ENCODE measurements around the gene ATP11C. TPM values are rescaled to one million over a fixed set of nuclear protein-coding genes. Genes with fewer than 3 reads are reported as not detected.

ATP11C gene
- total RNA-seq, 2 donors from 2014 or later, result 9.1 to 15.3 TPM

DNA sequence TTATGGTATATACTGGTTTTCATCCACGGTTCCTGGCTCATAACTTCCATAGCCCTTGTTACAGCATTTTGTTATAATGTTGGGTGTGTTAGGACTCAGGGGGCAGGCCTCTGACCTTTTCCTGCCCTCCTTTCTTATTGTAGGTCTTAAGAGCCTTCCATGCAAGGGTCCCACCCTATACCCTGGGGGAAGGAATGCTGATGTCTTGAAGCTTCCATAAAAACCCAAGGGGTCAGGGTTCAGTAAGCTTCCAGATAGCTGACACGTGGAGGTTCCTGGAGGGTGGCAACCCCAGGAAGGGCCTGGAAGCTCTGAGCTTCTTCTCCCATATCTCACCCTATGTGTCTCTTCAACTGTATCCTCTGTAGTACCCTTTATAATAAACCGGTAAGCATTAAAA is 29.6 kb downstream of the ATP11C start:
- no peak overlapping the region for H3K9ac ChIP-seq (ENCODE audit: low read depth in 2 of 2, low read length in 2 of 2)
- DNase-seq, result no peak
- H3K27me3 ChIP-seq, result no peaks in the 10 kb centered on the region
- no peaks in the 10 kb centered on the region for H3K36me3 ChIP-seq
- H3K4me1 ChIP-seq, result no peaks in the 10 kb centered on the region
- H3K27ac ChIP-seq, result no peak overlapping the region
- TF ChIP-seq, protein P1, sequence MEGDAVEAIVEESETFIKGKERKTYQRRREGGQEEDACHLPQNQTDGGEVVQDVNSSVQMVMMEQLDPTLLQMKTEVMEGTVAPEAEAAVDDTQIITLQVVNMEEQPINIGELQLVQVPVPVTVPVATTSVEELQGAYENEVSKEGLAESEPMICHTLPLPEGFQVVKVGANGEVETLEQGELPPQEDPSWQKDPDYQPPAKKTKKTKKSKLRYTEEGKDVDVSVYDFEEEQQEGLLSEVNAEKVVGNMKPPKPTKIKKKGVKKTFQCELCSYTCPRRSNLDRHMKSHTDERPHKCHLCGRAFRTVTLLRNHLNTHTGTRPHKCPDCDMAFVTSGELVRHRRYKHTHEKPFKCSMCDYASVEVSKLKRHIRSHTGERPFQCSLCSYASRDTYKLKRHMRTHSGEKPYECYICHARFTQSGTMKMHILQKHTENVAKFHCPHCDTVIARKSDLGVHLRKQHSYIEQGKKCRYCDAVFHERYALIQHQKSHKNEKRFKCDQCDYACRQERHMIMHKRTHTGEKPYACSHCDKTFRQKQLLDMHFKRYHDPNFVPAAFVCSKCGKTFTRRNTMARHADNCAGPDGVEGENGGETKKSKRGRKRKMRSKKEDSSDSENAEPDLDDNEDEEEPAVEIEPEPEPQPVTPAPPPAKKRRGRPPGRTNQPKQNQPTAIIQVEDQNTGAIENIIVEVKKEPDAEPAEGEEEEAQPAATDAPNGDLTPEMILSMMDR (IDR thresholded peaks at IDR 0.05), result no peak
- no peak overlapping the region for H3K4me3 ChIP-seq
- H3K9me3 ChIP-seq, result no peaks in the 10 kb centered on the region
- intact Hi-C loops (cut with DNase I), result no loop called here

DNA sequence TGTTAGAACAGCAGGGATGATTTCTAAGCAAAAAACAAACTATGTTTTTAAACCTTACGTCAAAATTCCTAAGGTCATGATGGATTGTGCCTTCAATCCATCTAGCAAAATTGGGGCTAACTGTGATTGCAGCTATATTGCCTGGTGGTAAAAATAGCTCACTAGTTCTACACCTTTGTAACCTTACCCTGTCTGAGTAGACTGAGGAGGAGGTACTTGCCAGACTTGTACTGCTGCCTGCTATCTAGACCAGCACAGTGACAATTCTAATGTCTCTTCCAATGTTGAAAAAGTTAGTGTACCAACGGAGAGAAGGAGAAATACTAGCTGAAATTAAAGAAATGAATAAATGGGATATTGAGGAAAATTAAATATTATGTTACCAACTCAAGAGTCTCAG is 30.3 kb downstream of the ATP11C start:
- no peaks in the 10 kb centered on the region for H3K36me3 ChIP-seq
- no peaks in the 10 kb centered on the region for H3K4me1 ChIP-seq
- intact Hi-C loops (cut with DNase I), result no loop called here
- H3K4me3 ChIP-seq, result no peak overlapping the region
- no peaks in the 10 kb centered on the region for H3K27me3 ChIP-seq
- no peak overlapping the region for H3K9ac ChIP-seq (ENCODE audit: low read depth in 2 of 2, low read length in 2 of 2)
- DNase-seq, result no peak
- no peaks in the 10 kb centered on the region for H3K9me3 ChIP-seq
- H3K27ac ChIP-seq, result no peak overlapping the region
- TF ChIP-seq, protein P1 (IDR thresholded peaks at IDR 0.05), result no peak

DNA sequence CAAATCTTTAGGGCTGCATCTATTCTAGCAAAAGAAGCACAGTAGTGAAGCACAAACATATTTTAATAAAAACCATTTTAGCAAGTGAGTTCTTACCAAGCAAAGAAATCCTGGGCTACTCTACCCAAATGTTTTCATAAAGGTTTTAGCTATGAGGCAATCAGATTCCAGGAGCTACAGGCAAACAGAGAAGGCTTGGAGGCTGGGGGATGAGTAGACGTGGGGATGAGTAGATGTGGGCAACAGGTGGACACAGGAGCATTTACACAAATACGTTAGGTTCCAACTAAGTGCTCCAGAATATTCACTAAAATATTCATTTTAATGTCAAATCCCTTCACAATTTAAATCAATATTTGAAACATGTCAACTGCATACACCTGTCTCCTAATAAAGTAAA is 34.5 kb downstream of the ATP11C start:
- no peaks in the 10 kb centered on the region for H3K9me3 ChIP-seq
- intact Hi-C loops (cut with DNase I), result no loop called here

GRCh38 chrX:139892512-139892911 is 40.3 kb downstream of the ATP11C start:
- Histone ChIP-seq H3K4me3 (no peak overlapping the region), H3K27me3 (no peaks in the 10 kb centered on the region), H3K9me3 (no peaks in the 10 kb centered on the region), H3K27ac (no peak overlapping the region), H3K4me1 (no peaks in the 10 kb centered on the region), H3K9ac (ENCODE audit: low read depth in 2 of 2, low read length in 2 of 2) (no peak overlapping the region), H3K36me3 (no peaks in the 10 kb centered on the region)
- intact Hi-C loops (cut with DNase I), result no loop called here
- TF ChIP-seq, protein P1 (IDR thresholded peaks at IDR 0.05), result no peak
- DNase-seq, result no peak

More for the DNA sequence above, 34.5 kb downstream of the ATP11C start:
- TF ChIP-seq, protein P1 (IDR thresholded peaks at IDR 0.05), result no peak
- H3K4me3 ChIP-seq, result no peak overlapping the region
- DNase-seq, result no peak
- no peaks in the 10 kb centered on the region for H3K27me3 ChIP-seq
- no peak overlapping the region for H3K9ac ChIP-seq (ENCODE audit: low read depth in 2 of 2, low read length in 2 of 2)
- H3K36me3 ChIP-seq, result no peaks in the 10 kb centered on the region
- no peak overlapping the region for H3K27ac ChIP-seq
- H3K4me1 ChIP-seq, result no peaks in the 10 kb centered on the region

- no peak overlapping the region for H3K4me3 ChIP-seq
- H3K4me1 ChIP-seq, result no peaks in the 10 kb centered on the region
- intact Hi-C loops (cut with DNase I), result no loop called here
- H3K9ac ChIP-seq (ENCODE audit: low read depth in 2 of 2, low read length in 2 of 2), result no peak overlapping the region
- no peaks in the 10 kb centered on the region for H3K9me3 ChIP-seq
- TF ChIP-seq, protein P1 (IDR thresholded peaks at IDR 0.05), result no peak
- DNase-seq, result no peak
- no peaks in the 10 kb centered on the region for H3K36me3 ChIP-seq
- no peak overlapping the region for H3K27ac ChIP-seq
- H3K27me3 ChIP-seq, result no peaks in the 10 kb centered on the region
Measured at GRCh38 chrX:139890991-139891700, 41.7 kb downstream of the ATP11C start.

Data from colonic mucosa (tissue), 4 donors.